GM21717 (cell line): ENCODE measurements around the gene FIS1.
"Not testable (repeated sequence)": the region's sequence is repeated elsewhere in the genome, so short reads cannot be mapped to it uniquely, and the experiment has no call there.

Experiments used
- ATAC-seq: cut with Tn5 transposase; IDR thresholded peaks from one replicate; pipeline ENCODE4 v1.9.1; 2021; ENCODE audit warnings: mild to moderate bottlenecking, moderate library complexity; ENCODE audit not compliant: unreplicated experiment

The FIS1 gene

DNA sequence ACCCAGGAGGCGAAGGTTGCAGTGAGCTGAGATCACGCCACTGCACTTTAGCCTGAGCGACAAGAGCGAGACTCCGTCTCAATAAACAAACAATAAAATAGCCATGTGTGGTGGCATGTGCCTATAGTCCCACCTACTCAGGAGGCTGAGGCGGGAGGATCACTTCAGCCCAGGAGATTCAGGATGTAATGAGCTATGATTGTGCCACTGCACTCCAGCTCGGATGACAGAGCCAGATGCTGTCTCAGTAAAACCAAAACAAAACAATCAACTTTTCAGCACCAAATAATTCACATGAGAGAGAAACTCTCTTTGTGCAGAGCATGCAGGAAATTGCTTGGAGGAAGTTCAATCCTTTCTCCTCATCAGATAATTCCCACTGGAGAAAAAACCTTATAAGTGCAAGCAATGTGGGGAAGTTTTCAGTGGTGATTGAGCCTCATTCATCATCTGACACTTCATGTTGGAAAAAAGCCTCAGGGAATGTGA, 13.4 kb upstream of the FIS1 start:
- ATAC-seq: no peak

DNA sequence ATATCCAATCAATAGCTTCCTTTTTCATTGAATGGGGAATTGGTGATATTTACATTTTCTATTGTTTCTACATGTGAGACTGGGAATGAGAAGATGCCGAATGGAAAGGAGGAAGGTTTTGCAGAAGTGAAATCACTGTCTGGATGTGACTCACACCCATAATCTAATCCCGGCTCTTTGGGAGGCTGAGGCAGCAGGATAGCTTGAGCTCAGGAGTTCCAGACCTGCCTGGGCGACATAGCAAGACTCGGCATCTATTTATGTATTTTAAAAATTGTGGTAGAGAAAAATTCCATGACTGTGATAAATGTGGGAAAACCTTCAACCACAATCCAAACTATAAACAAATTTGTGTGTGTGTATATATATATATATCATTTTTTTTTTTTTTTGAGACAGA, 10.9 kb upstream of the FIS1 start:
- ATAC-seq: no peak

DNA sequence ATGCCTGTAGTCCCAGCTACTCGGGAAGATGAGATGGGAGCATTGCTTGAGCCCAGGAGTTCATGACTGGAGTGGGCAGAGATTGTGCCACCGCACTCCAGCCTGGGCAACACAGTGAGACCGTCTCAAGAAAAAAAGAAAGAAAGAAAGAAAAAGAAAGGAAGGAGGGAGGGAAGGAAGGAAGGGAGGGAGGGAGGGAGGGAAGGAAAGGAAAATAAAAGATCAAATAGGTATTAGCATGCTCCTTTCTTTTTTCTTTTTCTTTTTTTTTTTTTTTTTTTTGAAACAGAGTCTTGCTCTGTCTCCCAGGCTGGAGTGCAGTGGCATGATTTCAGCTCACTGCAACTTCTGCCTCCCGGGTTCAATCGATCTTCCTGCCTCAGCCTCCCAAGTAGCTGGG, 8.3 kb upstream of the FIS1 start:
- not testable (repeated sequence) for ATAC-seq

DNA sequence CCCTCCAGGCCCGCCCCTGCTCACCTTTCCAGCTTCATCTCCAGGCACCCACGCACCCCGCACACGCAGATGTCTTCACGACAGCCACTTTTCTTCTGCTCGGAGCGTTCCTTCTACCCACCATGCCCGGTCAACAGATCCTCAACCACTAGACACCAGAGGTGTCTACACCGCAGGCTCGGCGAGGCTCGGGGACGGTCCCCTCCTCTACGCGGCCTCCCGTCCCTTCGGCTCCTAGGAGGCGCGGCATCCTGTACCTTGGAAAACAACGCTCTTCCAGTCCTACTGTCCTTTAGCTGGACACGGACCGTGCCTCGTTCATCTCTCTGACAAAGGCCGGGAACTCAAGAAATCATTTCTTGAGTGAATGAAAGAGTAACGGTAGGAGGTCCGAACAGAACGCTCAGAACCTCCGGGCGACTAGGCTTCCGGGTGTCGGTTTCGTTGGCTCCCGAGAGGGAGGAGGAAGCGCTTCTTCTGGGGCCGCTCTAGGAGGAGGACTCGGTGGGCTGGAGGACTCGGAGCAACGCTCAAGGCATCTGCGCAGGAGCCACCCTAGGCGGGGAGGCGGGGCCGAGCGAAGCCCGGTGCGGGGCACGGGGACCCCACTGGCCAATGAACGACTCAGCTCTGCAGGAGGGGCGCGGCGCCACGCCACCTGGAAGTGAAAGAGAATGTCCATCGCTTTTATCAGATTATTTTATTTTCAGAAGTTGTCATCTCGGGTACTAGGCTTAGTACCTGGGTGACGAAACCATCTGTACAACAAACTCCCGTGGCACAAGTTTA, 7.2 kb upstream of the FIS1 start:
- ATAC-seq: peak; percentile 96

DNA sequence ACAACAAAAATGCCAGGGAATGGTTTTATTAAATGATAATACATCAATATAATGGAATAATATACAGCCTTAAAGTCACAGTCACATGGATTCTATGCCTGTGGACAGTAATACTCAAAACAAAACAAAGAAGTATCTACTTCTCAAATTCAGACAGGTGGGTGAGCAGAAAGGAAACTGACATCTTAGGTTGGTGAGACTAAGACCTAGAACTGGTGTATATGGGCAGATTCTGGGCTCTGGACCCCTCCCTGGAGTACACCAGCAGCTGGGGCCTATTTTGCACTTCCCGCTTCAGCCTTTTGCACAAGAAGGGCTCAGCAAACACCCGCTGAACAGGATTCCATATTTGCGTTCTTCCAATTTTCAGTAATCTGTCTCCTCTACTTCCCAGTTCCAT, 5.4 kb upstream of the FIS1 start:
- no peak for ATAC-seq

DNA sequence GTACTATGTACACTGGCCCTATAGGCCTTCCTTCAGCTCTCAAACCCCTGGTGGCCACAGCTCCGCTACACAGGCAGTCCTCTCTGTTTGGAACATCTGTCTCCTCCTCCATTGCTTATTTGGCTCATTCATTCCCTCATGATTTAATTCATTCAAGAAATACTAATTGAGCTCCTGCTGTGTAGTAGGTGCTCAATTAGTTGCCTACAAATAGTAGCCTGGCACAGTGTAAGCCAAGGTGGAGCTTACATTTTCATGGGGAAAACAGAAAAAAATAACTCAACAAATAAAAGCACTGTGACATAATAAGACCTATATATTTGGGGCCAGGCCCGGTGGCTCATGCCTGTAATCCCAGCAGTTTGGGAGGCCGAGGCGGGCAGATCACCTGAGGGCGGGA, 3.4 kb upstream of the FIS1 start:
- no peak for ATAC-seq

DNA sequence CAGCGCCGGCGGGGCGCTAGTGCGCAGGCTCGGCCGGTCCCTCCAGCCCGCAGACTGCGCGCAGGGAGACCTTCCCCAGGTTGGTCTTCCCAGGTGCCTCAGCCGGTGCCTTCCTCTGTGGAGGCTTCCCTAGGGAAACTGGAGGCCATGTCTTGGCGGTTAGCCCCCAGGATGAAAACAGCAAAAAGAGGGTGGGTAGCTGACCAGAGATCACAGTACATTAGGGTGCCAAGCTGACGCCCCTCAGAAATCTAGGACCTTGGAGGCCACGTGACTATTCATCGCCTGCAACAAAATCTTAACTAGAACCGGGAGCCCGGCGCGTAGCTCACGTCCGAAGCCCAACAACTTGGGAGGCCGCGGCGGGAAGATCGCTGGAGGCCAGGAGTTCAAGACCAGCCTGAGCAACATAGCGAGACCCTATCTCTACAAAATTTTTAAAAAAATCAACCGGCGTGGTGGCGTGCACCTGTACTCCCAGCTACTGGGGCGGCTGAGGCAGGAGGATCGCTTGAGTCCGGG, 327 bp upstream of the FIS1 start:
- no peak for ATAC-seq

DNA sequence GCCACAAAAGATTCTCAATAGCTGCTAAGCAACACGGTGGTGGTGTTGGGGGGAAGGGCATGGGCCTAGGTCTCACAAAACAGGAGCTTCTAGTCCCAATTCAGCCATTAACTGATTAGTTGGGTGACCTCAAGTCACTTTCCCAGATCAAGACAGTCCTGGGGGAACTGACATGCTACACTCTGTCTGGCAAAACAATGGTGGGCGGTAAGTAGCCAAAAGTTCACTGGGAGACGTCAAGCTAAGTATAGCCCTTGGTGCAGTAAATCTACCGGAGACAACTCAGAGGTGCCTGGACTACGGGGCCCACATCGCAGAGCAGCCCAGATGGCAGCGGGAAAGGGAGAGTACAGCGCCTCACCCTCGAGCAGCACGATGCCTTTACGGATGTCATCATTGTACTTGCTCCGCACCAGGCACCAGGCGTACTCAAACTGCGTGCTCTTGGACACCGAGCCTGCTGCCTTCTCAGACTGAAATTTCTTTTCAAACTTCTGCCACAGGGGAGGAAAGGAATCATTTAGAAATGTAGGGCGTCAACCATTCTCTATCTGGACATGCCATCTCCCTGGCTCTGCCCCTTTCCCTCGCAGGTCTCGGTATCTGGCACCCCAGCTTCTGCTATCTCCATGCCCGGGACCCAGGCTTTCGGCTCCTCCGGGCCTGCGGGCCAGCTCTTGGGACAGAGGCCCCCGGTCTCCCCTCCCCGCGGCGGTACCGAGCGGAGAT, 1.1 kb downstream of the FIS1 start:
- ATAC-seq: no peak

DNA sequence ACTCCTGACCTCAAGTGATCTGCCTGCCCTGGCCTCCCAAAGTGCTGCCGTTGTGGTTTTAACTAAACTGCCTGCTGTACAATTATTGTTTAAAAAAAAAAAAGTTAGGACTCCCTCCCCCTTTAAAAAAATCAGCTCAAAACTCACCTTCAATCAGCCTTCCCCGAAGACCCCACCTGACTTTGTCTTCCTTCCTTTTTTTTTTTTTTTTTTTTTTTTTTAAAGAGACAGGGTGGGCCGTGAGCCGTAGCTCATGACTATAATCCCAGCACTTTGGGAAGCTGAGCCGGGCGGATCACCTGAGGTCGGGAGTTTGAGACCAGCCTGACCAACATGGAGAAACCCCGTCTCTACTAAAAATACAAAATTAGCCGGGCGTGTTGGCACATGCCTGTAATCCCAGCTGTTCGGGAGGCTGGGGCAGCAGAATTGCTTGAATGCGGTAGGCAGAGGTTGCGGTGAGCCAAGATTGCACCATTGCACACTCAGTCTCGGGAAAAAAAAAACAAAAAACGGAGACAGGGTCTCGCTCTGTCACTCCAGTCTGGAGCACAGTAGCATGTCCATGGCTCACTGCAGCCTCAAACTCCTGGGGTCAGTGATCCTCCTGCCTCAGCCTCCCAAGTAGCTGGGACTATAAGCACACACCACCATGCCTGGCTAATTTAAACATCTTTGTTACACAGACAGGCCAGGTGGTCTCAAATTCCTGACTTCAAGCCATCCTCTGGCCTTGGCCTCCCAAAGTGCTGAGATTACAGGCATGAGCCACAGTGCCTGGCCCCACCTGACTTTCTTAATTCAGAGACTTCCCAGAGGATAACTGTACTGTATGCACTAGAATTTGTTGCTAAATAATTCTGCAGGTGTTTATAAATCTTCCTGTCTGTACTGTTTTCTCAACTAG, 3.2 kb downstream of the FIS1 start:
- ATAC-seq: no peak

DNA sequence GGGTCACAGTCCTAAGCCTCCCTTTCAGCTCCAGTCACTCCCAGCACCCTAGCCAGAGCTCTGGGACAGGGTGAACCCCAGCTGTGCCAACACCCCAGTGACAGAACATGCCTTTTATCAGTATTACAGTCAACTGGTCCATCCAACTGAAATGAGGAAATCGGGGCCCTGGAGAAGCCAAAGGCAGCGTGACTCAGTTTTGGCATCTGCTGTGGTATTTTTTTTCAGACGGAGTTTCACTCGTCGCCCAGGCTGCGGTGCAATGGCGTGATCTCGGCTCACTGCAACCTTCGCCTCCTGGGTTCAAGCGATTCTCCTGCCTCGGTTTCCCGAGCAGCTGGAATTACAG, 3.9 kb downstream of the FIS1 start:
- ATAC-seq: no peak

DNA sequence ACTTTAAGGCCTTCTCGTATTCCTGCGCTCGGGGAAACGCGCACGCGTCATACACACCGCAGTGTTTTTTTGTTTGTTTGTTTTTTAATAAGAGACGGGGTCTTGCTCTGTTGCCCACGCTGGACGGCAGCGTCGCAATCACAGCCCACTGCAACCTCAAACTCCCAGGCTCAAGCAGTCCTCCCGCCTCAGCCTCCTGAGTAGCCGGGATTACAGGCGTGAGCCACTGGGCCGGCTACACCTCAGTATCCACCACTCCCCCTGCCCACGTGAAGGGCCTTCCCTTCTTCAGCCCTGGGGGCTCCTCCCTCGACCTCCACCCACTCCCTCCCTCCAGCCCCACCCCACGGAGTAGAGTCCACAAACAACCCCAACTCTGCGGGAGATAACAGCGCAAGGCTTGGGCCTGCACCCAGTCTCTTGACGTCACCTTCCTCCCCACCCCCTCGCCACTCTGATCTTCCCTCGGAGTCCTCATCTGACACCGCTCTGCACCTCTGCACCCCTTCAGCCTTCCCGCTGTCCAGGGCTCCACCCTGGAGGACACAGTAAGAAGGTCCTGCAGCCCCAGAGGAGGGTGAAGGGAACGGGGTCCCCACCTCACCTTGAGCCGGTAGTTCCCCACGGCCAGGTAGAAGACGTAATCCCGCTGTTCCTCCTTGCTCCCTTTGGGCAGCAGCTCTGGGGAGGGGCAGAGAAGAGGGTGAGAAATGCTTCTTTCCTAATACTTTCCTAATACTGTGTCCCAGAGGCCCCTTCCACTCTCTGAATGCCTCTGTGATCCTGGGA, 4.5 kb downstream of the FIS1 start:
- ATAC-seq: no peak

DNA sequence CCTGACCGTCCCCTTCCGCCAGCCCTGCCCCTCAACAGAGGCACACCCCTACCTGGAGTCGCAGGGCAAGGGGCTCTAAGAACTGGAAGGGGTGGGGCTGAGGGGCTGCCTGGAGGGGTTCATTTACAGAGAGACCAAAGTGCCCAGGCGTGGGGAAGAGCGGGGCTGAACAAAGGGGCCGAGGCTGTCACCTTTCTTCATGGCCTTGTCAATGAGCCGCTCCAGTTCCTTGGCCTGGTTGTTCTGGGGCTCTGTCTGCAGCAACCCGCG, 5.0 kb downstream of the FIS1 start:
- ATAC-seq: no peak

DNA sequence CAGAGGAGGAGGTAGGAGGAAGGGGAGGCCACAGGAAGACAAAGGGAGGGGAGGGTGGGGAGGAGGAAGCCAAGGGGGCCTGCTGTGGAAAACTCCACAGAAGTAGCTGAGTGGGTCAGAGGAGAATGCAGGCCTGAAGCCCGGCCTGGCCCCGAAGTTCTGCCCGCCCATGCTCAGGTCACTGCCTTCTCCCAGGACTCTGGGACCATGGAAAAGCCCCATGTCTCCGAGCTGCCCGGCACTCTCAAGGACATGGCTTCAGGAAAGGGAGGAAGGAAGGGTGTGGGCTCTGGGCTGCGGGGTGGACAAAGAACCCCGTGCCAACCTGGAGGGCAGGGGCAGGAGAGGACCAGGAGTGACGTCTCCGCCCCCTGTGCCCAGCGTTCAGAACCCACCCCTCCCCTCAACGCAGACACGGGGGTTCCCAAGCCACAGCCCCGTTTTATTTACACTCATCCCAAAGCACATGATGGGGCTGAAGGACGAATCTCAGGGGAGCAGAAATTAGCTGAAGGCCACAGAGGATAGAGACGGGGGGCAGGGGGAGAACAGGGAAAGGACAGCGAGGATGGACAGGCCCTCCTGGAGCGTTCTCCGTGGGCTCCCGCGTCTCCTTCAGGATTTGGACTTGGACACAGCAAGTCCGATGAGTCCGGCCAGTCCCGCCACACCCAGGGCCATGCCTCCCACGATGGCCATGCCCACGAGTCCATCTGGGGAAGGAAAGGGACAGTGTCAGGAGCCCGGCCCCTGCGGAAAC, 5.5 kb downstream of the FIS1 start:
- ATAC-seq: no peak

DNA sequence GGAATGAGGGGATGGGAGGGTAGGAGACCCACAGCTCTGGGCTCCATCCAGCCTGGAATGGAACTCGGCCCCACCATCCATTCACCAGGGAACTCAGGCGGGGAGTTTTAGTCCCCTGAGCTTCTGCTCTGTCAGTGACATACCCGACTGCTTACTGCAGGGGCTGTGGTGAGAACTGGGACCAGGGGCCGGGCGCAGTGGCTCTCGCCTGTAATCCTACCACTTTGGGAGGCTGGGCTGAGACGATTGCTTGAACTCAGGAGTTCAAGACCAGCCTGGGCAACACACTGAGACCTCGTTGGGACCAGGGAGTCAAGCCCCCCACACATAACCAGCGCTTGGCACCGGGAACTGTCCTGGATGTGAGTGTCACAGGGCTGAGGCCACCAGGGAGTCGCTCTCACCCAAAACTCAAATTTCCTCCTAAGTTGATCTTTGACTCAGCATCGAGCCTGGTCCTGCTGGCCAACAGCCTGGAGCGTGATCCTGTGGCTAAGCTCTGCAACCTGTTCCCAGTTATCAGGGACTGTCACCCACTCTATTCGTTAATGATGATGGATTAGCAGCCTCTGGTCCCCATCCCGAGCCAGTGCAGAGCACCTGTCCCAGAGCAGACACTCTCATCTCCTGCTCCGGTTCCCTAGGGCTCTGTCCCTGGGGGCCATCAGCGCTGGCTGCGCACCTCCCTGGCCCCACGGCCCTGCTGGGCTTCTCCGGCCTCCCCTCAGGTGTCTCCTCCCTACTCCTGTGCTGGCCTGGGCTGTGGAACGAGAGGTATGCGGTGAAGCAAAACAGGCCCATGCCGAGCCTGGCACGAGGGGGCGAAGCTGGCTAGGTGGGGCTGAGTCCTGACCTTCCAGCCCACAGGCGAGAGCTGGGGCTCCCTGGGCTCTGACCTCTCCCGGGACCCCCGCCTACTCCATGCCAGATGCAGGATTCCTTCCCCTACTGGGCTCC, 6.4 kb downstream of the FIS1 start:
- no peak for ATAC-seq

DNA sequence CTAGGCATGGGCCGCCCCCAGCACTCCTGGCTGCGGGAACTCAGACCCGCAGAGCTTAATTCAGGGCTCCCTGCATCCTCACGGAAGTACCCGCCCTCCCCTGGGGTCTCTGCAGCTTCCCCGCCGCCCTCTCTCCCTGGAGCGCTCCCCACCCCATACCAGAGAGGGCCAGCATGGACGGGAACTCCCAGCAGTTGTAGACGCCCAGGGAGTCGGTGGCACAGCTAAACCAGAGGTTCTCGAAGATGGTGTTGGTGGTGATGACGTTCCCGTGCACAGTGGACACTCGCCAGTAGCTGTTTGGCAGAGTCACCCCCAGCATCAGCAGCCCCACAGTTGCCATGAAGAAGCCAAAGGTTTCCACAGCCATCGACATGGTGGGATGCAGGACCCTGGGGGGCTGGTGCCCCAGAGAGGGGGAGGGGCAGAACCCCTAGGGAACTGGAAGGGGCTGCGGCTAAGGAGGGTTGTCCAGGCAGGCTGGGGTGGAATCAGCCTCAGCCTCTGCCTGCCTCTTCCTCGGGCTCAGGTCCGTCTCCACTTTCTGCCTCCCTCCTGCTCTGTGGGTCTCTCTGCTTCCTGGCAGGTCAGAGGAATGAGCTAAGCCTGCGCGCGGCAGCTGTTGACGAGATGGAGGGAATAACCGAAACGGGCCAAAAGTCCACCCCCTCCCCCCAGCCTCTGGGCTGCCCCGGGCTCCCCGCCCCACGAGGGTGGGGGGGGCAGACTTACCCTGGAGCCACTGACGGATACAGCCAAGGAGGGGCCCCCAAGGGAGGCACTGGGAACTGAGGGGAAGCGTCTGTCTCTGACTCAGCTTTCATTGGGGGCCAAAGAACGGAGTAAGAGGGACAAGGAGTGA, 7.4 kb downstream of the FIS1 start, which contains the start of gene CLDN15:
CLDN15 (minus strand) TSS at position 597 of the 862 bp plus-strand sequence; CDS start at position 376, 221 bp downstream.
- no peak for ATAC-seq

DNA sequence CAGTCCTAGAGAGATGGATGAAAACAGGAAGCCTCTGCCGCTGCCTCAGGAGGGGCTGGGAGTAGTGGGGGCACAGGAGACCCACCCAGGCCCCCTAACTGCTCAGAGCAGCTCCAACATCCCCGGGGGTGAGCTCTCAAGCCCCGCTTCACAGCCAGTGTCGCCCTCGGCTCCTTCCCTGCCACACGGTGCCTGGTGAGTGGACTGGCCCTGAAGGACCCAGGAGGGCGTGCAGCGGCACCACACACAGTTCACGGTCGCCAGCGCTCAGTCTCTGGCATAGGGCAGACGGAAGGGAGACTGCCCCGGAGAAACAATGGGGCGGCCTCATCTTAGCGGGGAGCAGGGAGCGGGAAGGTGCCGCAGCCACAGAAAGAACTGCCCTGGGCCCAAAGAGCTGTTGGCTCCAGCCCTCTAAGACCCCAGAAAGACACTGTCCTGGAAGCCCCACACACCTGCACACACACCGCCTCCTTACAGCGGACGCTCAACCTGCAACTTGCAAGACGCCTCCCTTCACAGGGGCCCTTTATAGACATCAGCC, 8.5 kb downstream of the FIS1 start:
- no peak for ATAC-seq

DNA sequence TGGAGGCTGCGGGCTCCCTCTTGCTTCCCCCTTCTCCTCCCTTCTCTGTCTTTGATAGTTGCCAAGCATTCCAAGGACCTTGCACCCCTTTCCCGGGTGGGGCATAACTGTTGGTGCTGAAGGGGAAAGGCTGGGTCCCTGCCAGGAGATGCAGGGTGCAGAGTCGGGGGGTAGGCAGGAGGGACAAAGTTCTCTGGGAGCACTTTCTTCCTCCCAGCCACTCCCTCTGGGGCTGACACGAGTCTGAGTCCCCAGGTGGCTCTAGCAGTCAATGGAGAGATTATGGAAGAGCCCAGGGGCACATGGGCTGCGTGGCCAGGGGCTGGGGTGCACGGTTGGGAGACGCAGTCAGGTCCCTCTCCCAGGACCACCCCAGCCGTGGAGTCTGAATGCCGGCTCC, 9.4 kb downstream of the FIS1 start:
- no peak for ATAC-seq
